Transverse colon (tissue), 4 donors: ENCODE results near the gene KRTAP17-1. TPM values are rescaled to one million over a fixed set of nuclear protein-coding genes. Genes with fewer than 3 reads are reported as not detected.

ENCODE experiments used
- DNase-seq: peaks from one replicate; pipeline ENCODE4 v3.0.0-alpha.2; 2019
- H3K27ac ChIP-seq, 4 donors: fragments of 200-600 bp; sonication (generic); 2 replicates each; pipeline ENCODE4 v1.5.1; 2016 to 2018; ENCODE audit warnings: inconsistent platforms in 4 of 4
- H3K27me3 ChIP-seq: fragments of 200-600 bp; sonication (generic); 2 replicates; pipeline ENCODE4 v1.5.1; 2017; ENCODE audit warnings: inconsistent platforms
- H3K36me3 ChIP-seq, 4 donors: fragments of 200-600 bp; sonication (generic); 2 replicates each; pipeline ENCODE4 v1.5.1; 2017 to 2019; ENCODE audit warnings: inconsistent platforms in 4 of 4
- H3K4me1 ChIP-seq, 4 donors: fragments of 200-600 bp; sonication (generic); 2 replicates each; pipeline ENCODE4 v1.5.1; 2017 to 2020; ENCODE audit warnings: inconsistent platforms in 4 of 4
- H3K4me3 ChIP-seq, 4 donors: fragments of 200-600 bp; sonication (generic); 1 replicate in 1 of 4; 2 replicates in 3 of 4; pipeline versions ENCODE4 v1.5.1 to v1.6.1; 2017 to 2019; ENCODE audit warnings: inconsistent platforms in 4 of 4
- H3K9me3 ChIP-seq, 2 donors: fragments of 200-600 bp; sonication (generic); 2 replicates each; pipeline ENCODE4 v1.5.1; 2017 to 2019; ENCODE audit warnings: inconsistent platforms in 2 of 2
- CTCF ChIP-seq, 5 experiments: fragments of 200-600 bp in 3 of 5; fragments of 450-650 bp in 2 of 5; sonication (generic) in 3 of 5; IDR thresholded peaks; 1 replicate in 2 of 5; 2 replicates in 3 of 5; pipeline ENCODE4 v1.5.1; 2016 to 2017; ENCODE audit warnings: antibody characterized with exemption in 5 of 5, inconsistent platforms in 3 of 5, mild to moderate bottlenecking in 2 of 5, moderate library complexity in 1 of 5
- EP300 ChIP-seq: sonication (generic); formaldehyde crosslinking; IDR thresholded peaks from one replicate; pipeline ENCODE4 v1.6.1; 2017; ENCODE audit warnings: antibody characterized with exemption, low read depth
- POLR2A ChIP-seq: fragments of 450-650 bp; IDR thresholded peaks from one replicate; pipeline ENCODE4 v1.6.1; 2016; ENCODE audit warnings: antibody characterized with exemption, mild to moderate bottlenecking, moderate library complexity
- POLR2AphosphoS5 ChIP-seq, 3 donors: sonication (generic); formaldehyde crosslinking; IDR thresholded peaks; one replicate each; pipeline ENCODE4 v1.6.1; 2016; ENCODE audit warnings: antibody characterized with exemption in 3 of 3
- WGBS, 2 donors: methylation state at CpG; one replicate each; pipeline ENCODE4 v1.1.5; 2018; ENCODE audit warnings: low coverage in 1 of 2; 5-methylcytosine and 5-hydroxymethylcytosine counted together
- in situ Hi-C, 4 donors: fragments of 200-750 bp; cut with MboI; loops; one replicate each; pipeline versions ENCODE4 v1.15.0 to v1.15.1; 2017; ENCODE audit warnings: low sequenced_read_pairs in 3 of 4, low pct_ligation_motif_present in 1 of 4, low pct_unique_long_range_greater_than_20kb in 1 of 4
- intact Hi-C: fragments of 100-400 bp; cut with DNase I; formaldehyde crosslinking; loops from one replicate; pipeline ENCODE4 v1.15.1; 2023; ENCODE audit warnings: low total_unique reads
- total RNA-seq, 4 donors: library from RNA; depleted of rRNA; stranded (reverse); fragments of >200 nt; gene quantifications; one replicate each; pipeline ENCODE4 v1.1.0, GENCODE V29; 2016

KRTAP17-1 gene
- total RNA-seq, 4 donors from 2014 or later: not detected

DNA sequence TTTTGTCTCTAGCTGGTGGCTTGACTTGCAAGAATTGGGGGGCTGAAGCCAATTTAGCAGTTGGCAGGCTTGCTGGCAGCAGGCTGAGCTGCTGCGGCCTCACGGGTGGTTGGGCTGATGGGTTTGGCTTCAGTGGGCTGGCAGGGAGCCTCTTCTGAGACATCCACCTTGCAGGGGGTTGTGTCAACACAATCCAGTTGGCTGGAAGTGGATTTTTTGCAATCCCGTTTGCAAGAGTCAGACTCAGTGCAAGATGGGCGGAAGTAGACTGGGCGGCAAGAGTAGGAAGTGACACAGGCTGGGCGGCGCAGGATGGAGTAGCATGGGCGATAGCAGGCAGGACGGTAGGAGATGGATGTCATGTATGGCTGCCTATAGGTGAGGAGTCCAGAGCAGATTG is 7.9 kb downstream of the KRTAP17-1 start:
- Histone ChIP-seq H3K4me1 (no peaks in the 10 kb centered on the region), H3K27ac (no peak overlapping the region), H3K36me3 (no peaks in the 10 kb centered on the region), H3K27me3 (no peaks in the 10 kb centered on the region), H3K4me3 (no peak overlapping the region), H3K9me3 (no peaks in the 10 kb centered on the region)
- WGBS, 2 donors: 85% methylated on average over 9 of the region's 9 CpGs; no CpG with 5 or more reads in 1 of the 2 donors
- DNase-seq: no peak
- TF ChIP-seq POLR2AphosphoS5 (IDR thresholded peaks at IDR 0.05): no peak
- TF ChIP-seq CTCF (IDR thresholded peaks at IDR 0.05): no peak
- no peak for TF ChIP-seq EP300
- no peak for TF ChIP-seq POLR2A
- in situ Hi-C loops: no loop called here
- intact Hi-C loops: no loop called here

DNA sequence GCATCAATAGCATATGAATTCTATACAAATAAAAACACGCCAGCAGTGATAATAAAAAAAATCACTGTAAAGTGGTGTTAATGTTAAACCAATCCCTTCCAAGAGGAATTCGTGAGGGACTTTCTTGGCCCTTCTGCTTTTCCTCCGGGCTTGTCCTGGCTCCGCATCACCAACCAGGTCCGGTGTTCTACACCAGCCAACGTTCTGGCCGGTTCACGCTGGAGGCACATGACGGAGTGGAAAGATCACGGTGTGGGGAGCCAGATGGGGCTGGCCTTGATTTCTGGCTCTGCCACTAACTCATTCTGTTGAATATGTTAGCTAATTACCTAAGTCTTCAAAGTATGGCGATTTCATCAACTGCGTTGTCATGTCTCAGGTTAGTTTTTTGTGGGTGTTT is 11.4 kb downstream of the KRTAP17-1 start:
- Histone ChIP-seq H3K9me3 (no peaks in the 10 kb centered on the region), H3K4me1 (no peaks in the 10 kb centered on the region), H3K27ac (no peak overlapping the region), H3K4me3 (no peak overlapping the region), H3K36me3 (no peaks in the 10 kb centered on the region), H3K27me3 (no peaks in the 10 kb centered on the region)
- TF ChIP-seq POLR2AphosphoS5 (IDR thresholded peaks at IDR 0.05) (no peak), CTCF (IDR thresholded peaks at IDR 0.05) (no peak), POLR2A (no peak), EP300 (no peak)
- intact Hi-C loops: no loop called here
- DNase-seq: no peak
- in situ Hi-C loops: no loop called here
- WGBS, 2 donors: 80 to 84% methylated on average over 11 to 12 of the region's 12 CpGs

DNA sequence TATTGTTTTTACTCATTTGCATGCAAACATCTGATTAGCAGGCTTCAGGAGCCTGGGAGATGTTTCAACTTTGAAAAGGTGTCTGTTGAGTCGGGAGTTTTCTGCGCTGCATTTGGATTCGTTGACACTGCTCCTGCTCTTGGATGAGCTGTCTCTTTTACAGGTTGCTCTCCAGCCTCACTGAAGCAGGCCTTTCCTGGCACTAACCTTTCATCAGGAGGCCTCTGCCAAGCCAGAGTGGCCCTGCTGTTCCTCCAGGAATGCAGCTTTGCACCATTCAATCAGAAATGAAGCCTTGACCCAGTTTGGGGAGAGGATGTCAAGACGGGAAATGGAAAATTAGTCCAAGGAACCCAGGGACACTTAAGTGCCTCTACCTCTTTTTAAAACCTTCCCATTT is 12.5 kb downstream of the KRTAP17-1 start:
- intact Hi-C loops: no loop called here
- DNase-seq: no peak

More for the DNA sequence above, 12.5 kb downstream of the KRTAP17-1 start:
- WGBS, 2 donors: 83 to 90% methylated on average over 1 to 4 of the region's 4 CpGs
- in situ Hi-C loops: no loop called here
- H3K9me3 ChIP-seq: no peaks in the 10 kb centered on the region
- no peaks in the 10 kb centered on the region for H3K36me3 ChIP-seq
- H3K27me3 ChIP-seq: peaks cover 5% of the 10 kb centered on the region
- no peak overlapping the region for H3K27ac ChIP-seq
- no peak for TF ChIP-seq EP300
- TF ChIP-seq POLR2A: no peak
- no peak for TF ChIP-seq CTCF (IDR thresholded peaks at IDR 0.05)
- no peak for TF ChIP-seq POLR2AphosphoS5 (IDR thresholded peaks at IDR 0.05)
- no peaks in the 10 kb centered on the region for H3K4me1 ChIP-seq
- no peak overlapping the region for H3K4me3 ChIP-seq
